ENCODE results near the gene S1PR1.
A peak's percentile ranks its signal among the peaks of the same experiment; 100 is the strongest.
"Not testable (repeated sequence)": the region's sequence is repeated elsewhere in the genome, so short reads cannot be mapped to it uniquely, and the experiment has no call there.

S1PR1 gene
- 163 to 491 (median 190) reads per million in 3 donors for total RNA-seq

- no peaks in the 10 kb centered on the region for H3K9me3 ChIP-seq (ENCODE audit: control insufficient read depth, low read length)
- H3K36me3 ChIP-seq (ENCODE audit: control insufficient read depth, insufficient read depth, low read length) = peaks cover 25% of the 10 kb centered on the region
- peak within 1 kb of the TSS; percentile 88 for H3K4me3 ChIP-seq (ENCODE audit: insufficient read depth, low read depth, low read length, poor library complexity, severe bottlenecking)
- peak within 1 kb of the TSS; percentile 91 for H3K27ac ChIP-seq (ENCODE audit: insufficient read depth, low read length, poor library complexity, severe bottlenecking)
- H3K4me1 ChIP-seq (ENCODE audit: control insufficient read depth, insufficient read depth, low read length, poor library complexity, severe bottlenecking) = peaks cover 34% of the 10 kb centered on the region
- peak; percentile 64 to 70 (median 69) for DNase-seq
- no peaks in the 10 kb centered on the region for H3K27me3 ChIP-seq (replicated peaks; ENCODE audit: control insufficient read depth, insufficient read depth, low read length, poor library complexity, severe bottlenecking)
These were observed at the start of gene S1PR1 for GRCh38 chr1:101236516-101237228. TSS of gene S1PR1 (plus strand) at chr1:101237019. CDS start at chr1:101238985, 1,966 bp downstream.

GRCh38 chr1:101187297-101187696, 49.5 kb upstream of the S1PR1 start:
- Histone ChIP-seq H3K27ac (ENCODE audit: insufficient read depth, low read length, poor library complexity, severe bottlenecking) (no peak overlapping the region), H3K4me1 (ENCODE audit: control insufficient read depth, insufficient read depth, low read length, poor library complexity, severe bottlenecking) (no peaks in the 10 kb centered on the region), H3K36me3 (ENCODE audit: control insufficient read depth, insufficient read depth, low read length) (no peaks in the 10 kb centered on the region), H3K4me3 (ENCODE audit: insufficient read depth, low read depth, low read length, poor library complexity, severe bottlenecking) (no peak overlapping the region), H3K9me3 (ENCODE audit: control insufficient read depth, low read length) (no peaks in the 10 kb centered on the region), H3K27me3 (replicated peaks; ENCODE audit: control insufficient read depth, insufficient read depth, low read length, poor library complexity, severe bottlenecking) (no peaks in the 10 kb centered on the region)
- no peak for DNase-seq

- no peaks in the 10 kb centered on the region for H3K36me3 ChIP-seq (ENCODE audit: control insufficient read depth, insufficient read depth, low read length)
- no peaks in the 10 kb centered on the region for H3K4me1 ChIP-seq (ENCODE audit: control insufficient read depth, insufficient read depth, low read length, poor library complexity, severe bottlenecking)
- no peak overlapping the region for H3K27ac ChIP-seq (ENCODE audit: insufficient read depth, low read length, poor library complexity, severe bottlenecking)
- no peak for DNase-seq
- no peaks in the 10 kb centered on the region for H3K9me3 ChIP-seq (ENCODE audit: control insufficient read depth, low read length)
- no peaks in the 10 kb centered on the region for H3K27me3 ChIP-seq (replicated peaks; ENCODE audit: control insufficient read depth, insufficient read depth, low read length, poor library complexity, severe bottlenecking)
- H3K4me3 ChIP-seq (ENCODE audit: insufficient read depth, low read depth, low read length, poor library complexity, severe bottlenecking) = no peak overlapping the region
These were observed 48.5 kb upstream of the S1PR1 start for GRCh38 chr1:101188331-101188730.

GRCh38 chr1:101188968-101189367, 47.9 kb upstream of the S1PR1 start:
- not testable (repeated sequence) for H3K27ac ChIP-seq (ENCODE audit: insufficient read depth, low read length, poor library complexity, severe bottlenecking); H3K4me3 ChIP-seq (ENCODE audit: insufficient read depth, low read depth, low read length, poor library complexity, severe bottlenecking); H3K9me3 ChIP-seq (ENCODE audit: control insufficient read depth, low read length); H3K36me3 ChIP-seq (ENCODE audit: control insufficient read depth, insufficient read depth, low read length); DNase-seq; H3K4me1 ChIP-seq (ENCODE audit: control insufficient read depth, insufficient read depth, low read length, poor library complexity, severe bottlenecking); H3K27me3 ChIP-seq (replicated peaks; ENCODE audit: control insufficient read depth, insufficient read depth, low read length, poor library complexity, severe bottlenecking)

DNA sequence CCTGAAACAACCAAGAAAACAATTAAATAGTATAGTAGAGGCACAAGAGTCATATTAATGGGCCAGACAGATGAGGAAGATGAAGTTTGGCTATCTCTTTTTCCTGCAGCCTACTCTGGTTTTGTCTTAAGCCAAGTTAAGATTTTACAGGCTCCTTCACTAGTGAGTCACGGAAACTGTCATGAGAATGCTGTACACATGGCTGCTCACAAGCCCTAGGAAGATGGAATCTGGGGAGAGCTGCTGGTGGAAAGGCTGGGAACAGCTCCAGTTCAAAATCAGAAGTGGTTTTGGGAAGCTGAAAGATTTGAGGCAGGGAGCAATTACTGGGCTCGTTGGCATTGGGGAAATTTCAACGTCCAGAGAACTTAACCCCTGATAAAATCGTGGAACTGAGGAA, 46.4 kb upstream of the S1PR1 start:
- no peak overlapping the region for H3K4me3 ChIP-seq (ENCODE audit: insufficient read depth, low read depth, low read length, poor library complexity, severe bottlenecking)
- no peaks in the 10 kb centered on the region for H3K27me3 ChIP-seq (replicated peaks; ENCODE audit: control insufficient read depth, insufficient read depth, low read length, poor library complexity, severe bottlenecking)
- no peaks in the 10 kb centered on the region for H3K4me1 ChIP-seq (ENCODE audit: control insufficient read depth, insufficient read depth, low read length, poor library complexity, severe bottlenecking)
- DNase-seq = no peak
- no peaks in the 10 kb centered on the region for H3K9me3 ChIP-seq (ENCODE audit: control insufficient read depth, low read length)
- H3K36me3 ChIP-seq (ENCODE audit: control insufficient read depth, insufficient read depth, low read length) = no peaks in the 10 kb centered on the region
- H3K27ac ChIP-seq (ENCODE audit: insufficient read depth, low read length, poor library complexity, severe bottlenecking) = no peak overlapping the region

- DNase-seq = no peak
- Histone ChIP-seq H3K27ac (ENCODE audit: insufficient read depth, low read length, poor library complexity, severe bottlenecking) (no peak overlapping the region), H3K4me1 (ENCODE audit: control insufficient read depth, insufficient read depth, low read length, poor library complexity, severe bottlenecking) (no peaks in the 10 kb centered on the region), H3K27me3 (replicated peaks; ENCODE audit: control insufficient read depth, insufficient read depth, low read length, poor library complexity, severe bottlenecking) (no peaks in the 10 kb centered on the region), H3K36me3 (ENCODE audit: control insufficient read depth, insufficient read depth, low read length) (no peaks in the 10 kb centered on the region), H3K9me3 (ENCODE audit: control insufficient read depth, low read length) (no peaks in the 10 kb centered on the region), H3K4me3 (ENCODE audit: insufficient read depth, low read depth, low read length, poor library complexity, severe bottlenecking) (no peak overlapping the region)
These were observed 45.8 kb upstream of the S1PR1 start for GRCh38 chr1:101191049-101191448.

GRCh38 chr1:101193733-101194169, 43.1 kb upstream of the S1PR1 start:
- Histone ChIP-seq H3K4me1 (ENCODE audit: control insufficient read depth, insufficient read depth, low read length, poor library complexity, severe bottlenecking) (no peaks in the 10 kb centered on the region), H3K27ac (ENCODE audit: insufficient read depth, low read length, poor library complexity, severe bottlenecking) (no peak overlapping the region), H3K4me3 (ENCODE audit: insufficient read depth, low read depth, low read length, poor library complexity, severe bottlenecking) (no peak overlapping the region), H3K27me3 (replicated peaks; ENCODE audit: control insufficient read depth, insufficient read depth, low read length, poor library complexity, severe bottlenecking) (no peaks in the 10 kb centered on the region), H3K9me3 (ENCODE audit: control insufficient read depth, low read length) (no peaks in the 10 kb centered on the region), H3K36me3 (ENCODE audit: control insufficient read depth, insufficient read depth, low read length) (no peaks in the 10 kb centered on the region)
- no peak for DNase-seq

GRCh38 chr1:101194746-101195145, 42.1 kb upstream of the S1PR1 start:
- Histone ChIP-seq H3K36me3 (ENCODE audit: control insufficient read depth, insufficient read depth, low read length) (no peaks in the 10 kb centered on the region), H3K27me3 (replicated peaks; ENCODE audit: control insufficient read depth, insufficient read depth, low read length, poor library complexity, severe bottlenecking) (no peaks in the 10 kb centered on the region), H3K27ac (ENCODE audit: insufficient read depth, low read length, poor library complexity, severe bottlenecking) (no peak overlapping the region), H3K4me3 (ENCODE audit: insufficient read depth, low read depth, low read length, poor library complexity, severe bottlenecking) (no peak overlapping the region), H3K4me1 (ENCODE audit: control insufficient read depth, insufficient read depth, low read length, poor library complexity, severe bottlenecking) (no peaks in the 10 kb centered on the region), H3K9me3 (ENCODE audit: control insufficient read depth, low read length) (no peaks in the 10 kb centered on the region)
- DNase-seq = no peak

- Histone ChIP-seq H3K4me3 (ENCODE audit: insufficient read depth, low read depth, low read length, poor library complexity, severe bottlenecking) (no peak overlapping the region), H3K4me1 (ENCODE audit: control insufficient read depth, insufficient read depth, low read length, poor library complexity, severe bottlenecking) (no peaks in the 10 kb centered on the region), H3K9me3 (ENCODE audit: control insufficient read depth, low read length) (no peaks in the 10 kb centered on the region), H3K27me3 (replicated peaks; ENCODE audit: control insufficient read depth, insufficient read depth, low read length, poor library complexity, severe bottlenecking) (no peaks in the 10 kb centered on the region), H3K36me3 (ENCODE audit: control insufficient read depth, insufficient read depth, low read length) (no peaks in the 10 kb centered on the region), H3K27ac (ENCODE audit: insufficient read depth, low read length, poor library complexity, severe bottlenecking) (no peak overlapping the region)
- no peak for DNase-seq
These were observed 40.2 kb upstream of the S1PR1 start for GRCh38 chr1:101196668-101197067.

DNA sequence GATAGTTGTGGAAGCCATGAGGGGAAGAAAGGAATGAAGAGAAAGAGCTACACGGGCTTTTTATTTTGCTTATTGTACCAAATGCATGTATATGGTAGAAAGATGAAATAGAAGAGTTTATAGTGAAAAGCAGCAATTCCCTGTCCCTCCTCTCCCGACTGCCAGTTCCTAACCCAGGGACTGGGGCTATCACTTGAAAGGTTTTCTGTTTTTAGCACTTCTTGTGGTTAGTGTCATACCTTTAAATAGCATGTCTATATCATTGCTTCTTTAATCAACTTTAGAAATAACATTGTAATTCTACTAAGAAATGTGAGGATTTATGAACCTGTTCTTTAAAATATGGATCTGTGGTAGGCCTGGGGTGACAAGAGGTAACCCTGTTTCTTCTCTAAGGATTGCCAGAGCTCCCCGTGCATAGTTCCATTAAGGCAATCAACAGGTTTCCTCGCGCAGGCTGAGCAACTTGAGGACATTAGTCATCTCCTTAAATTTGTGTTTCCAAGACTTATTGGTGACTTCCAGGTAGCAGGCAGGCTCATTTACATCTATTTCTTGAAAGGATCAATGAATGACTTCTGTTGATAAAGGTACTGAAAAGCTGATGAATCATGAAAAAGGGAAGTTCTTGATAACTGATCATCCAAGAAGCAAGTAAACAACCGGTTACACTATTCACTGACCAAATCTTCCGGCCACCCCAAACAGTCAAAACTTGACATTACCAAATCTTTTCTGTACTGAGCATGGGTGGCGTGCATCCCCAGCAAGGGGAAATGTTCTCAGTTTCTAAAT, 37.8 kb upstream of the S1PR1 start:
- DNase-seq = no peak
- Histone ChIP-seq H3K9me3 (ENCODE audit: control insufficient read depth, low read length) (no peaks in the 10 kb centered on the region), H3K27ac (ENCODE audit: insufficient read depth, low read length, poor library complexity, severe bottlenecking) (no peak overlapping the region), H3K4me1 (ENCODE audit: control insufficient read depth, insufficient read depth, low read length, poor library complexity, severe bottlenecking) (no peaks in the 10 kb centered on the region), H3K27me3 (replicated peaks; ENCODE audit: control insufficient read depth, insufficient read depth, low read length, poor library complexity, severe bottlenecking) (no peaks in the 10 kb centered on the region), H3K4me3 (ENCODE audit: insufficient read depth, low read depth, low read length, poor library complexity, severe bottlenecking) (no peak overlapping the region), H3K36me3 (ENCODE audit: control insufficient read depth, insufficient read depth, low read length) (no peaks in the 10 kb centered on the region)

Measured in effector memory CD4-positive, alpha-beta T cell (primary cell).